Esophagus (tissue), 2 donors: Measurements from ENCODE around the gene MAP3K6. TPM values are rescaled to one million over a fixed set of nuclear protein-coding genes. Genes with fewer than 3 reads are reported as not detected.

ENCODE experiments used
- H3K27ac ChIP-seq, 2 donors: one replicate each; pipeline ENCODE4 v1.5.1; 2013; ENCODE audit warnings: low read depth in 2 of 2, mild to moderate bottlenecking in 2 of 2, inconsistent platforms in 1 of 2, low read length in 1 of 2, moderate library complexity in 1 of 2
- H3K27me3 ChIP-seq, 2 donors: one replicate each; pipeline ENCODE4 v1.6.1; 2013; ENCODE audit warnings: low read length in 2 of 2, control low read depth in 1 of 2, mild to moderate bottlenecking in 1 of 2; ENCODE audit not compliant: insufficient read depth in 2 of 2, control insufficient read depth in 1 of 2
- H3K36me3 ChIP-seq, 2 donors: one replicate each; pipeline ENCODE4 v1.6.1; 2013; ENCODE audit warnings: low read length in 1 of 2; ENCODE audit not compliant: control insufficient read depth in 2 of 2, insufficient read depth in 2 of 2
- H3K4me1 ChIP-seq, 2 donors: one replicate each; pipeline ENCODE4 v1.6.1; 2013; ENCODE audit warnings: low read length in 1 of 2; ENCODE audit not compliant: control insufficient read depth in 2 of 2, insufficient read depth in 2 of 2
- H3K4me3 ChIP-seq, 2 donors: one replicate each; pipeline ENCODE4 v1.5.1; 2013; ENCODE audit warnings: low read length in 2 of 2, mild to moderate bottlenecking in 2 of 2, low read depth in 1 of 2, moderate library complexity in 1 of 2
- H3K9me3 ChIP-seq, 2 donors: one replicate each; pipeline ENCODE4 v1.6.1; 2013; ENCODE audit warnings: mild to moderate bottlenecking in 2 of 2, low read depth in 1 of 2, low read length in 1 of 2, moderate library complexity in 1 of 2; ENCODE audit not compliant: control insufficient read depth in 2 of 2, insufficient read depth in 1 of 2
- WGBS, 2 donors: extraction: QIAGEN DNeasy Blood & Tissue Kit; methylation state at CpG; one replicate each; pipeline ENCODE4 v1.1.7; 2013; 5-methylcytosine and 5-hydroxymethylcytosine counted together
- polyA plus RNA-seq, 2 donors: library from polyadenylated mRNA; stranded (reverse); fragments of 200-250 nt; gene quantifications; one replicate each; pipeline ENCODE4 v1.2.3, GENCODE V29; 2013
- donor health status: healthy with polysubstance abuse.
- donor health status: Bipolar disorder and iron deficiency.

The MAP3K6 gene
- polyA plus RNA-seq, 2 donors = 48.5 to 110 TPM

GRCh38 chr1:27350663-27351540 is 15.9 kb downstream of the MAP3K6 start:
- Histone ChIP-seq H3K27ac (peak overlapping the region; percentile 79 to 94), H3K9me3 (no peaks in the 10 kb centered on the region), H3K36me3 (peaks cover 0 to 41% of the 10 kb centered on the region in 2 donors), H3K4me1 (peaks cover 0 to 29% of the 10 kb centered on the region in 2 donors), H3K27me3 (no peaks in the 10 kb centered on the region), H3K4me3 (no peak overlapping the region)
- WGBS, 2 donors = 40 to 42% methylated on average over 59 to 62 of the region's 62 CpGs

- Histone ChIP-seq H3K36me3 (peaks cover 0 to 35% of the 10 kb centered on the region in 2 donors), H3K4me3 (peak overlapping the region; percentile 29 to 30)
- WGBS, 2 donors = 27% methylated on average over 82 to 84 of the region's 84 CpGs
These were observed 16.7 kb downstream of the MAP3K6 start for GRCh38 chr1:27349784-27350662.

GRCh38 chr1:27348861-27349783 is 17.6 kb downstream of the MAP3K6 start:
- Histone ChIP-seq H3K4me1 (peaks cover 0 to 34% of the 10 kb centered on the region in 2 donors), H3K9me3 (no peaks in the 10 kb centered on the region), H3K36me3 (peaks cover 0 to 37% of the 10 kb centered on the region in 2 donors), H3K27ac (peak overlapping the region; percentile 79 to 94), H3K4me3 (peak overlapping the region; percentile 29 to 30), H3K27me3 (no peaks in the 10 kb centered on the region)
- 19 to 22% methylated on average over 40 to 51 of the region's 51 CpGs for WGBS, 2 donors

More at GRCh38 chr1:27349784-27350662, 16.7 kb downstream of the MAP3K6 start:
- Histone ChIP-seq H3K9me3 (no peaks in the 10 kb centered on the region), H3K27me3 (no peaks in the 10 kb centered on the region), H3K27ac (peak overlapping the region; percentile 79 to 94), H3K4me1 (peaks cover 0 to 32% of the 10 kb centered on the region in 2 donors)

DNA sequence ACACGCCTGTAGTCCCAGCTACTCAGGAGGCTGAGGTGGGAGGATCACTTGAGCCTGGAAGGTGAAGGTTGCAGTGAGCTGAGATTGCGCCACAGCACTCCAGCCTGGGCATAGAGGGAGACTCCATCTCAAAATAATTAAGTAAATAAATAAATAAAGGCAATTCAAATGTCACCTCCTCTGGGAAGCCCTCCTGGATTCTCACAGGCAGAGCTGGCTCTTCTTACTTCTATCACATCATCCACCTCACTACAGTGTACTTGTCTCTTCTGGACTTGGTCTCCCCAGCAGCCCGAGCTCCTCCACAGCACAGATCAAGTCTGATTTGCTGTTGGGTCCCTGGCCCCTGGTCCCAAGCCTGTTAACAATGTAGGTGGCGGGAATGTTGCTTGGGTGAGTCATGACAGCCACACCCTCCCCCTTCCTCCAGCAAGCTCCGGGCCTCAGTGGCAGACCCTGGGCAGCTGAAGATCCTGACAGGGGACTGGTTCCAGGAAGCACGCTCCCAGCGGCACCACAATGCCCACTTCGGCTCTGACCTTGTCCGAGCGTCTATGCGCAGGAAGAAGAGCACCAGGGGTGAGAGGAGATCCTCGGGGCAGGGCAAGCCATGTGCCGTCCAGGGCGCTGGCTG is 19.7 kb downstream of the MAP3K6 start:
- peak overlapping the region; percentile 1 to 79 for H3K27ac ChIP-seq
- H3K4me1 ChIP-seq = peaks cover 0 to 34% of the 10 kb centered on the region in 2 donors
- peaks cover 0 to 30% of the 10 kb centered on the region in 2 donors for H3K36me3 ChIP-seq
- no peaks in the 10 kb centered on the region for H3K9me3 ChIP-seq
- no peak overlapping the region for H3K4me3 ChIP-seq
- 65 to 76% methylated on average over 13 to 14 of the region's 14 CpGs for WGBS, 2 donors
- no peaks in the 10 kb centered on the region for H3K27me3 ChIP-seq

GRCh38 chr1:27346357-27346756 is 20.4 kb downstream of the MAP3K6 start:
- peaks cover 0 to 39% of the 10 kb centered on the region in 2 donors for H3K4me1 ChIP-seq

DNA sequence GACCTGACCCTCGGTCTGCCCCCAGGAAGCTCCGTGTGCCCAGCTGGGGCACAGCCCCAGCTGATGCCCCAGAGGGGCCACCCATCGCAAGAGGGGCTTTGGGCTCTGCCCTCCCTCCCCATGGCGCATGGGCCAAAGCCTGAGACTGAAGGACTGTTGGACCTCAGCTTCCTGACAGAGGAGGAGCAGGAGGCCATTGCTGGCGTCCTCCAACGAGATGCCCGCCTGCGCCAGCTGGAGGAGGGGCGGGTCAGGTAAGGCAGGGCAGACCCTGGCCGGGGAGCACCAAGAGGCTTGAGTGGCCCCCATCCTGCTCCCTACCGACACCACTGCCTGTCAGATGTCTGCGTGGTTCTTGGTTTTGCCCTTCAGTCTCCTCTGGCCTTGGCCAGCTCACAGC is 21.5 kb downstream of the MAP3K6 start:
- peak overlapping the region in 1 of 2 donors; percentile 7 for H3K4me3 ChIP-seq
- H3K27me3 ChIP-seq = no peaks in the 10 kb centered on the region
- no peaks in the 10 kb centered on the region for H3K9me3 ChIP-seq
- WGBS, 2 donors = 70 to 76% methylated on average over 10 to 12 of the region's 12 CpGs
- H3K4me1 ChIP-seq = peaks cover 0 to 32% of the 10 kb centered on the region in 2 donors
- peaks cover 0 to 22% of the 10 kb centered on the region in 2 donors for H3K36me3 ChIP-seq
- H3K27ac ChIP-seq = peak overlapping the region in 1 of 2 donors; percentile 59

More at GRCh38 chr1:27346357-27346756, 20.4 kb downstream of the MAP3K6 start:
- Histone ChIP-seq H3K9me3 (no peaks in the 10 kb centered on the region), H3K27me3 (no peaks in the 10 kb centered on the region), H3K36me3 (peaks cover 0 to 30% of the 10 kb centered on the region in 2 donors), H3K4me3 (no peak overlapping the region), H3K27ac (no peak overlapping the region)
- 90 to 92% methylated on average over 8 of the region's 8 CpGs for WGBS, 2 donors

GRCh38 chr1:27343639-27344025 is 23.1 kb downstream of the MAP3K6 start:
- Histone ChIP-seq H3K4me3 (peak overlapping the region; percentile 84 to 88), H3K27ac (peak overlapping the region; percentile 98 to 99), H3K9me3 (no peaks in the 10 kb centered on the region), H3K4me1 (peaks cover 0 to 17% of the 10 kb centered on the region in 2 donors), H3K36me3 (peaks cover 0 to 16% of the 10 kb centered on the region in 2 donors), H3K27me3 (no peaks in the 10 kb centered on the region)
- 37 to 42% methylated on average over 5 of the region's 5 CpGs for WGBS, 2 donors

GRCh38 chr1:27342778-27343638 is 23.8 kb downstream of the MAP3K6 start:
- peaks cover 0 to 18% of the 10 kb centered on the region in 2 donors for H3K36me3 ChIP-seq
- WGBS, 2 donors = 29 to 30% methylated on average over 26 to 31 of the region's 31 CpGs
- H3K4me3 ChIP-seq = peak overlapping the region; percentile 84 to 88
- H3K9me3 ChIP-seq = no peaks in the 10 kb centered on the region
- peaks cover 0 to 17% of the 10 kb centered on the region in 2 donors for H3K4me1 ChIP-seq
- H3K27ac ChIP-seq = peak overlapping the region; percentile 98 to 99
- no peaks in the 10 kb centered on the region for H3K27me3 ChIP-seq
